H9 (cell line): ENCODE data around the gene ZNF76. TPM values are rescaled to one million over a fixed set of nuclear protein-coding genes. Genes with fewer than 3 reads are reported as not detected.

Experiments used
- DNase-seq: peaks from one replicate; pipeline ENCODE4 v3.0.0-alpha.2; 2017
- H2AFZ ChIP-seq: one replicate; pipeline ENCODE4 v1.6.1; 2013; ENCODE audit warnings: mild to moderate bottlenecking, low read length, control low read depth, moderate library complexity
- H2AK5ac ChIP-seq: 2 replicates; pipeline ENCODE4 v1.6.1; 2013; ENCODE audit warnings: low read length, control low read depth, mixed read lengths; ENCODE audit not compliant: insufficient read length
- H2BK120ac ChIP-seq: one replicate; pipeline ENCODE4 v1.6.1; 2013; ENCODE audit warnings: low read depth, mild to moderate bottlenecking, low read length, control low read depth, inconsistent platforms; ENCODE audit not compliant: poor library complexity, severe bottlenecking
- H2BK12ac ChIP-seq: 2 replicates; pipeline ENCODE4 v1.6.1; 2013; ENCODE audit warnings: low read length, control low read depth, mixed read lengths, low read depth; ENCODE audit not compliant: insufficient read length
- H2BK15ac ChIP-seq: 2 replicates; pipeline ENCODE4 v1.6.1; 2013; ENCODE audit warnings: low read depth, low read length, control low read depth
- H2BK20ac ChIP-seq: one replicate; pipeline ENCODE4 v1.6.1; 2013; ENCODE audit warnings: low read depth, mild to moderate bottlenecking, low read length, control low read depth, inconsistent platforms; ENCODE audit not compliant: poor library complexity, severe bottlenecking
- H2BK5ac ChIP-seq: 2 replicates; pipeline ENCODE4 v1.6.1; 2013; ENCODE audit warnings: low read length, control low read depth, mixed read lengths; ENCODE audit not compliant: insufficient read length
- H3K14ac ChIP-seq: 2 replicates; pipeline ENCODE4 v1.6.1; 2013; ENCODE audit warnings: low read length, control low read depth; ENCODE audit not compliant: insufficient read depth
- H3K18ac ChIP-seq: 2 replicates; pipeline ENCODE4 v1.6.1; 2013; ENCODE audit warnings: low read depth, mild to moderate bottlenecking, mixed read lengths, low read length, control low read depth; ENCODE audit not compliant: insufficient read length
- H3K23ac ChIP-seq: 2 replicates; pipeline ENCODE4 v1.6.1; 2013; ENCODE audit warnings: low read length, control low read depth, mixed read lengths, low read depth; ENCODE audit not compliant: insufficient read length
- H3K23me2 ChIP-seq: 2 replicates; pipeline ENCODE4 v1.6.1; 2013; ENCODE audit warnings: low read depth, mild to moderate bottlenecking, mixed read lengths, low read length, control low read depth; ENCODE audit not compliant: insufficient read length, poor library complexity, severe bottlenecking
- H3K27ac ChIP-seq: 2 replicates; pipeline ENCODE4 v1.5.1; 2013; ENCODE audit warnings: low read length, control low read depth, mixed read lengths, low read depth; ENCODE audit not compliant: insufficient read length
- H3K27me3 ChIP-seq: 2 replicates; pipeline ENCODE4 v1.6.1; 2013; ENCODE audit warnings: low read length, control low read depth, inconsistent platforms; ENCODE audit not compliant: insufficient read depth
- H3K4ac ChIP-seq: 2 replicates; pipeline ENCODE4 v1.6.1; 2013; ENCODE audit warnings: low read depth, mild to moderate bottlenecking, control low read depth, inconsistent platforms, low read length, moderate library complexity
- H3K4me1 ChIP-seq: 2 replicates; pipeline ENCODE4 v1.6.1; 2013; ENCODE audit warnings: low read length, control low read depth, inconsistent platforms; ENCODE audit not compliant: insufficient read depth
- H3K4me2 ChIP-seq: 2 replicates; pipeline ENCODE4 v1.6.1; 2013; ENCODE audit warnings: low read length, control low read depth, mixed read lengths; ENCODE audit not compliant: insufficient read length, insufficient read depth
- H3K56ac ChIP-seq: 2 replicates; pipeline ENCODE4 v1.6.1; 2013; ENCODE audit warnings: low read depth, mild to moderate bottlenecking, mixed read lengths, low read length, control low read depth; ENCODE audit not compliant: insufficient read length
- H3K79me1 ChIP-seq: 2 replicates; pipeline ENCODE4 v1.6.1; 2013; ENCODE audit warnings: low read depth, mild to moderate bottlenecking, moderate library complexity, low read length, control low read depth, inconsistent platforms; ENCODE audit not compliant: insufficient read depth, poor library complexity, severe bottlenecking
- H3K79me2 ChIP-seq: 2 replicates; pipeline ENCODE4 v1.6.1; 2013; ENCODE audit warnings: low read length, control low read depth, inconsistent platforms; ENCODE audit not compliant: insufficient read depth
- H3K9ac ChIP-seq: 2 replicates; pipeline ENCODE4 v1.6.1; 2013; ENCODE audit warnings: low read length, control low read depth, mixed read lengths; ENCODE audit not compliant: insufficient read length; ENCODE audit errors: extremely low read depth
- H3K9me3 ChIP-seq: one replicate; pipeline ENCODE4 v1.6.1; 2013; ENCODE audit warnings: low read depth, low read length, inconsistent platforms; ENCODE audit not compliant: control insufficient read depth
- H3T11ph ChIP-seq: one replicate; pipeline ENCODE4 v1.6.1; 2013; ENCODE audit warnings: mild to moderate bottlenecking, low read length, control low read depth, inconsistent platforms
- H4K20me1 ChIP-seq: one replicate; pipeline ENCODE4 v1.6.1; 2013; ENCODE audit not compliant: control insufficient read depth, insufficient read length, insufficient read depth
- H4K5ac ChIP-seq: 2 replicates; pipeline ENCODE4 v1.6.1; 2013; ENCODE audit warnings: low read depth, mild to moderate bottlenecking, mixed read lengths, low read length, control low read depth; ENCODE audit not compliant: insufficient read length
- H4K8ac ChIP-seq: replicated peaks from 2 replicates; pipeline ENCODE4 v1.6.1; 2013; ENCODE audit warnings: low read length, control low read depth, mixed read lengths, low read depth; ENCODE audit not compliant: insufficient read length
- H4K91ac ChIP-seq: 2 replicates; pipeline ENCODE4 v1.6.1; 2013; ENCODE audit warnings: low read depth, mild to moderate bottlenecking, moderate library complexity, mixed read lengths, low read length, control low read depth; ENCODE audit not compliant: insufficient read length
- H3K27ac Mint-ChIP-seq, 3 experiments: 2 replicates in 2 of 3; 3 replicates in 1 of 3; pipeline ENCODE4 v1.8.0; 2020 to 2021; ENCODE audit warnings: mixed read lengths in 3 of 3, mild to moderate bottlenecking in 1 of 3, moderate library complexity in 1 of 3
- H3K27me3 Mint-ChIP-seq: 2 replicates; pipeline ENCODE4 v1.8.0; 2021; ENCODE audit warnings: low read depth, mild to moderate bottlenecking, moderate library complexity, mixed read lengths
- H3K36me3 Mint-ChIP-seq, 3 experiments: 2 replicates in 2 of 3; 3 replicates in 1 of 3; pipeline ENCODE4 v1.8.0; 2020 to 2021; ENCODE audit warnings: low read depth in 3 of 3, mixed read lengths in 3 of 3; ENCODE audit not compliant: insufficient read depth in 1 of 3
- H3K4me1 Mint-ChIP-seq, 2 experiments: 2 replicates each; pipeline ENCODE4 v1.8.0; 2020; ENCODE audit warnings: mixed read lengths in 2 of 2
- H3K4me3 Mint-ChIP-seq, 2 experiments: 2 replicates in 1 of 2; 3 replicates in 1 of 2; pipeline ENCODE4 v1.8.0; 2020 to 2021; ENCODE audit warnings: mild to moderate bottlenecking in 2 of 2, mixed read lengths in 2 of 2, moderate library complexity in 1 of 2
- H3K9me3 Mint-ChIP-seq, 2 experiments: 2 replicates in 1 of 2; 3 replicates in 1 of 2; pipeline ENCODE4 v1.8.0; 2020; ENCODE audit warnings: mild to moderate bottlenecking in 2 of 2, mixed read lengths in 2 of 2, moderate library complexity in 1 of 2
- CTCF ChIP-seq: fragments of 200-600 bp; sonication (generic); conservative IDR thresholded peaks from 3 replicates; pipeline ENCODE4 v1.8.0; 2021; ENCODE audit warnings: antibody characterized with exemption, mild to moderate bottlenecking
- WGBS: extraction: QIAGEN DNeasy Blood & Tissue Kit; methylation state at CpG from one replicate; pipeline ENCODE4 v1.1.7; 2013; ENCODE audit warnings: missing lambda C conversion rate, low lambda C conversion rate, mixed read lengths; ENCODE audit not compliant: insufficient read length; ENCODE audit errors: extremely low coverage; 5-methylcytosine and 5-hydroxymethylcytosine counted together
- total RNA-seq: library from RNA; stranded (reverse); gene quantifications from 2 replicates; pipeline ENCODE4 v1.2.1, GENCODE V29; 2021

ZNF76 gene
- total RNA-seq, 1 experiment from 2014 or later, result 21.1 TPM

GRCh38 chr6:35230950-35231349 lies 28.6 kb upstream of the ZNF76 start:
- H3K23me2 ChIP-seq, result no peaks in the 10 kb centered on the region
- H3K23ac ChIP-seq, result no peak overlapping the region
- DNase-seq, result no peak
- no peaks in the 10 kb centered on the region for H3K79me2 ChIP-seq
- H3K27me3 ChIP-seq, result no peaks in the 10 kb centered on the region
- Mint-ChIP-seq H3K36me3 (peaks cover 15 to 20% (median 15%) of the 10 kb centered on the region in 3 experiments), H3K4me1 (peaks cover 2 to 3% of the 10 kb centered on the region in 2 experiments; a peak in 3 of 4 replicates), H3K4me3 (no peak overlapping the region), H3K9me3 (peaks cover 7 to 9% of the 10 kb centered on the region in 2 experiments; a peak in 4 of 5 replicates), H3K27ac (no peak overlapping the region), H3K27me3 (peaks cover 68% of the 10 kb centered on the region)
- H2BK15ac ChIP-seq, result no peak overlapping the region
- no peaks in the 10 kb centered on the region for H3K9me3 ChIP-seq
- no peak overlapping the region for H3K56ac ChIP-seq
- peaks cover 3% of the 10 kb centered on the region for H4K20me1 ChIP-seq
- H2BK5ac ChIP-seq, result no peak overlapping the region
- no peak overlapping the region for H3K14ac ChIP-seq
- H3K4me1 ChIP-seq, result no peaks in the 10 kb centered on the region
- H3T11ph ChIP-seq, result no peak overlapping the region
- no peak overlapping the region for H3K27ac ChIP-seq
- no peak for TF ChIP-seq CTCF
- H2AFZ ChIP-seq, result no peak overlapping the region
- no peak overlapping the region for H2BK120ac ChIP-seq
- H4K5ac ChIP-seq, result no peak overlapping the region
- no peak overlapping the region for H2BK12ac ChIP-seq
- H3K79me1 ChIP-seq, result no peaks in the 10 kb centered on the region
- H3K4ac ChIP-seq, result no peak overlapping the region
- no CpG with 5 or more reads among the region's 1 CpG for WGBS
- H4K91ac ChIP-seq, result no peak overlapping the region
- no peak overlapping the region for H2BK20ac ChIP-seq
- H3K18ac ChIP-seq, result no peak overlapping the region
- no peak overlapping the region for H3K9ac ChIP-seq
- H3K4me2 ChIP-seq, result no peak overlapping the region
- no peak overlapping the region for H2AK5ac ChIP-seq
- no peak overlapping the region for H4K8ac ChIP-seq
